Fibroblast of skin of right biceps (primary cell): ENCODE results near the gene CATSPERZ.

Experiments used
- DNase-seq: peaks from one replicate; pipeline ENCODE4 v3.0.0-alpha.2; 2013

Gene CATSPERZ

DNA sequence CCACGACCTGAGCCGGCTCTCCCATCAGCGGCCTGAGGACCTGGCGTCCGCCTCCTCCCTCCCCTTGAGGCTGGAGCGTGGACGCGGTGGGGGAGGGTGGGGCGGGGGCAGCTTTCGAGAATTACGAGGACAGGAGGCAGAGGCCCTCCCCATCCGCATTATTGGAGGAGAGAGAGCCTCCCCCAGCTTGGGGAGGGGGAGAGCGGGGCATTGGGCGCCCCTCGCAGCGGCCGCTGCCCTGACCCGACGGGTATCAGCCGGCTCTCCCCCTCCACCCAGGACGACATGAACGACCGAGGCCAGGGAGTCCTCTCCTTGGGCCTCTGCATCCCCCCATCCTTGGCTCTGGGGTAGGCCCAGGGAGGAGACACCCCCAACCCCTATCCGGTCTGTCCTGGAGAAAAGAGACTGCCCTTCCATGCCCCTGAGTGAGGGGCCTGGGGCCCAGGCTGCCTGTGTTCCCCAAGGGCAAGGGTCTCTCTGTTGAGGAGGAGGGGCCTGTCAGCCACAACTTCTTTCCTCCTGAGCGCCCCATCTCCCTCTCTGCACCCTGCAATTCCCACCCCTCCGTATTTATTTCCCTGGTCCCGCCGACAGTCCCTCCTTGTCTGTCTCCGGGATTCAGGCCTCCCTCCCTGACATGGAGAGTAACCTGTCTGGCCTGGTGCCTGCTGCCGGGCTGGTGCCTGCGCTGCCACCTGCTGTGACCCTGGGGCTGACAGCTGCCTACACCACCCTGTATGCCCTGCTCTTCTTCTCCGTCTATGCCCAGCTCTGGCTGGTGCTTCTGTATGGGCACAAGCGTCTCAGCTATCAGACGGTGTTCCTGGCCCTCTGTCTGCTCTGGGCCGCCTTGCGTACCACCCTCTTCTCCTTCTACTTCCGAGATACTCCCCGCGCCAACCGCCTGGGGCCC is 14.0 kb upstream of the CATSPERZ start:
- DNase-seq: no peak

DNA sequence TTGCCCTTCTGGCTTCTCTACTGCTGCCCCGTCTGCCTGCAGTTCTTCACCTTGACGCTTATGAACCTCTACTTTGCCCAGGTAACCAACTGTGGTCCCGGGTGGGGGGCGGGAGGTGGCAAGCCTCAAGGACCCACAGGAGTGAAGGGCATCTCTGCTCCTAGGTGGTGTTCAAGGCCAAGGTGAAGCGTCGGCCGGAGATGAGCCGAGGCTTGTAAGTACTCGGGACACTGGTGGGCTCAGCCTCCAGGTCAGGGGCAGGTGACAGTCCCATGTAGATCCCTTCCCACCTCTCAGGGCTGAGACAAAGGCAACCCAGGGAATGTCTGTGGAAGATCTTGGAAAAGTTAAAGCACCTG is 13.4 kb upstream of the CATSPERZ start:
- DNase-seq: no peak

DNA sequence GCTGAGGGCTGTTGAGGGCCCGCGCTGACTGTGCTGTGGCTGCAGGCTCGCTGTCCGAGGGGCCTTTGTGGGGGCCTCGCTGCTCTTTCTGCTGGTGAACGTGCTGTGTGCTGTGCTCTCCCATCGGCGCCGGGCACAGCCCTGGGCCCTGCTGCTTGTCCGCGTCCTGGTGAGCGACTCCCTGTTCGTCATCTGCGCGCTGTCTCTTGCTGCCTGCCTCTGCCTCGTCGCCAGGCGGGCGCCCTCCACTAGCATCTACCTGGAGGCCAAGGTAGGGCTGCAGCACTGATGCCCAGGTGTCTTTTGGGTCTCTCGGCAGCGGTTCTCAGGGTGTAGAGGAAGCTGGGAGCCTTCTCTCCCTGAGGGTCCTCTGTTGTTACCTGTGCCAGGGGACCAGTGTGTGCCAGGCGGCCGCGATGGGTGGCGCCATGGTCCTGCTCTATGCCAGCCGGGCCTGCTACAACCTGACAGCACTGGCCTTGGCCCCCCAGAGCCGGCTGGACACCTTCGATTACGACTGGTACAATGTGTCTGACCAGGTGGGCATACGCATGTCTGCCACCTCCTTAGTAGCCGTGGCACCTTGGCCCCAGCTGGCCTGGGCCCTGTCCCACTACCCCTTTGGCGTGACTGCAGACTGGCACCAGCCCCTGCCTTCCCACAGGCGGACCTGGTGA is 12.3 kb upstream of the CATSPERZ start:
- DNase-seq: no peak

DNA sequence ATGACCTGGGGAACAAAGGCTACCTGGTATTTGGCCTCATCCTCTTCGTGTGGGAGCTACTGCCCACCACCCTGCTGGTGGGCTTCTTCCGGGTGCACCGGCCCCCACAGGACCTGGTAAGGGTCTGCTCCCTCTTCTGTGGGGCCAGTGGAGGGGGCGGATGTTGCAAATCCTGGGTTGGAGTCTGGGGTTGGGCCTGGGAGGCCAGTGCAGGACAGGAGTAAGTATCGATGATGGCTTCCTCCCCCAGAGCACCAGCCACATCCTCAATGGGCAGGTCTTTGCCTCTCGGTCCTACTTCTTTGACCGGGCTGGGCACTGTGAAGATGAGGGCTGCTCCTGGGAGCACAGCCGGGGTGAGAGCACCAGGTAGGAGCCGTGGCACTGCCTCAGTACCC is 11.8 kb upstream of the CATSPERZ start:
- DNase-seq: no peak

DNA sequence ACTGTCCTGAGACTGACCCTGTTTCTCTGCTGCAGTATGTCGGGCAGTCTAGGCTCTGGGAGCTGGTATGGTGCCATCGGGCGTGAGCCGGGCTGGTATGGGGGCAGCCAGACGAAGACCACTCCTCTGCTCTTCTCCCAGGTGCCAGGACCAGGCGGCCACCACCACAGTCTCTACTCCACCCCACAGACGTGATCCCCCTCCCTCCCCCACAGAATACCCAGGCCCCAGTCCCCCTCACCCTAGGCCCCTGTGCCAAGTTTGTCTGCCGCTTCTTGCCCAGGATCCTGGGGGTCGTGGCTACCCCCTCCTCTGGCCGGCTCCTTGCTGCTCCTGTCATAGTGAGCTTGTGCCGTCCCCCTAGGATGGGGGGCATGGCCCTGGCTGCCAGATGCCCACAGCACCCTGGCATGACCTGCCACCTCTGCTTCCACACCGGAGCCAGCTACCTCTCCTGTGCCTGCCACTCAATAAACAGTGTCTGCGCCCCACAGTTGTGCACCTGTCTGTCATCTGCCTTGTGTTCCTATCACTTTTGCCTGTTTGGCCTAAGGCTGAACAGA is 11.1 kb upstream of the CATSPERZ start:
- DNase-seq: no peak

DNA sequence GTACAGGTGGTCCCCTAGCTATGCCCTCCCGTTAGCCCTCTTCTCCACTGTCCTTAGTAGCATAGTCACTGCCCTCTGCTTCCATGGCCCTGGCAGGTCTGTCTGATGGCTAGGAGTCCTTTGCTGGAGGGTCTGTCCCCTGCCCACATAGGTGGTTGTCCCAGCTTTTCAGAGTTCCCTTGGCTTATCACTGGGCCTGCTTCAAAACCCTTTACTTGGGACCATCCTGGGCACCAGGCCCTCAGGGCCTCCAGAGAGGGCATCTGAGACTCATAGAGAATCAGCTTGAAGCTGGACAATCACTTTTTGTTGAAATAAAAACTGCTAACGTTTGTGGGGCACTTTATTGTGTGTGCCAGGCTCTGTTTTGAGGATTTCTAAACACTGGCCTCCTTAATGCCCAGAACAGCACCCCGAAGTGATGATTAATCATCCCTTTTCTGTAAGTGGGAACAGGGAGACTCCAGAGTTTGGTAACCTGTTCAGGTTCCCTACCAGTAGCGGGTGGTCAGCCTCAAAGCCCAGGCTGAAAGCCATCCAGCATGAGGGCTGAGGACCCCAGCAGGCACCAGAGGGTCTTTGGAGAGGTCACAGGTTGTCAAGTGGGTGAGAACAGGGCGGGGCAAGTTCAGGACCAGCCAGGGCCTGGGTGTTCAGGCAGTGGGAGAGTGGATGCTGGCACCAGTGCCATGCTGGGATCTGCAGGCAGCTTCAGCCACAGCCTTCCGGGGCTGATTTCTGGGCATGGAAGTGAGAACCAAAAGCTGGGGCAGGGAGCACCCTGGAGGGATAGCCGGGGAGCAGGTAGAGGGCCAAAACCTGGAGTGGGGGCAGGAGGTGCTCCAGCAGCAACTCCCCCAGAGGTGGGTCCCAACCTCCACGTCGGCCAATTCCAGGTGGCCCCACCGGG is 9.6 kb upstream of the CATSPERZ start:
- no peak for DNase-seq

DNA sequence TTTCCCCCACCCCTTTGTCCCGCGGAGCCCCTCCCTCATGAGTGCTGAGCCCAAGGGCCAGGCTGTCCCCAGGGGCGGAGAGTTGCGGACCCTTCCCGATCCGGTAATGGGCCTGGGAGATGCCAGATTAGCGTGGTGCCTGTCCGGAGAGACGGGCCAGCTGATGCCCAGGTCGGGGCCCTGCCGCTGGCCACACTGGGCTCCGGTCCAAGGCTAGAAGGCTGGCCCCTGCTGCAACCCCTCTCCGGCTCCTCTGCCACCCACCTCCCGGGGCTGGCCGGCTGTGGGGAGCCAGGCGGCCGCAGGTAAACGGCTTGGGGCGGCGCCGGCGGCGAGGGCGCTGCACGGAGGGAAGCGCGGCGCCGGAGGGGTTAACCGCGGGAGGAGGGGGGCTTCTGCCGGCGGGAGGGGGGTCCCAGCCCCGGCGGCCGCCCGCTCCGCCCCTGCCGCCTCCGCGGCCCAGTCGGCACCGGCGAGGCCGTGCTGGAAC is 8.9 kb upstream of the CATSPERZ start, which contains the start of gene KCNK4:
Gene KCNK4, plus strand, starts transcription at position 41 of the 490 bp plus-strand sequence. CDS start 1,717 bp downstream, outside the sequence.
- DNase-seq: no peak

DNA sequence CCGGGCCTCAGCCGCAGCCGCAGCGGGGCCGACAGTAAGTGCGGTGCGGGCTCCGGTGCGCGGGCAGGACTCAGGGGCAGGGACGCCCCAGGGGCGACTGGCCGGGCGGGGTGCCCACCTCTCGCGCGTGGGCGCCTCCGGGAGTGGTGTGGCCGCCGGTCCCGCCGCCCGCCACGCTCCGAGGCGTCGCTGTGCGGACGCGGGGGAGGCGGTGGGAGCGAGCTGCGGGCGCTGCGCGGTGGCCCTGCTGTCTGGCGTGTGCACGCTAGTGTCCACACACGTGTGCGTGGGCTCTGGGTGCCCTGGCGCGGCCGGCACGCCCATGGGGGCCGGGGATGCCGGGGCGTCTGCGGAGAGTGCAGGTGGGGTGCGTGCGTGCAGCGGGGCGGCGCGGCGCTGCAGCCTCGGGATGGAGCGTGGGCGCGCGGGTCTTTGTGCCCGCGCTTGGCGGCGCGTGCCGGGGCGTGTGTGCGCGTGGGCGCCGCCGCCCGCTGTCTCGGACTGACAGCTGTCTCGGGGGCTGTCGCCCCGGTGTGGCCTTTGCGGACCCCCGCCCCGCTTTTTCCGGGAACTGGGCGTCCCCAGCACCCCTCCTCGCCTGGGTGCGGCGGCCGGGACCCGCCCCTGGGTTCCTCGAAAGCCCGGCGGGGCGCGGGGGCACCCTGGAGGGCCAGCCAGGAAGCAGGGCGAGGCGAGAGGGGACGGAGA is 8.3 kb upstream of the CATSPERZ start:
- DNase-seq: no peak

DNA sequence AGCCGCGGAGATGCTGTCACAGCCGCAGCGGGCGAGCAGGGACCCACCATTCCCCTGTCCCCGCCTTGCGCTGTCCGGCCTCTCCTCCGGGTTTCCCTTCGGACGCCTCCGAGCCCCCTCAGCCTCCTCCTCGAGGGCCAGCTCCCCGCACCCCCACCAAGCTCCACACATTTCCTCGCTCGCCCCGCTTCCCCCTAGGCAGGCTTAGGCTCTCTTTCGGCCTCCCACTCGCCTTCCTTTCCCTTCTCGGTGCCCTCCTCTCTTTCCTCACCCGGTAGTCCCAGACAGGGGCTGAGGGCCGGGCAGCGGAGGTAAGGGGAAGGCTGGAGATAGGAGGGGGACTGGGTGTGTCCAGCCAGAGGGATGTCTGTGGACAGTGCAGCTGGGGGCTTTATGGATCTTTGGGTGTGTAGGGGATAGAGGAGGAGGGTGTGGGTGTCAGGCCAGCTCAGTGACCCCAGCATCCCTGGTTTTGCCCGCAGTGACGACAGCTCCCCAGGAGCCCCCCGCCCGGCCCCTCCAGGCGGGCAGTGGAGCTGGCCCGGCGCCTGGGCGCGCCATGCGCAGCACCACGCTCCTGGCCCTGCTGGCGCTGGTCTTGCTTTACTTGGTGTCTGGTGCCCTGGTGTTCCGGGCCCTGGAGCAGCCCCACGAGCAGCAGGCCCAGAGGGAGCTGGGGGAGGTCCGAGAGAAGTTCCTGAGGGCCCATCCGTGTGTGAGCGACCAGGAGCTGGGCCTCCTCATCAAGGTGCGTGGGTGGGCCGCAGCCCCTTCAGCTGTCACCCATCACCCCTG is 7.5 kb upstream of the CATSPERZ start:
- no peak for DNase-seq

DNA sequence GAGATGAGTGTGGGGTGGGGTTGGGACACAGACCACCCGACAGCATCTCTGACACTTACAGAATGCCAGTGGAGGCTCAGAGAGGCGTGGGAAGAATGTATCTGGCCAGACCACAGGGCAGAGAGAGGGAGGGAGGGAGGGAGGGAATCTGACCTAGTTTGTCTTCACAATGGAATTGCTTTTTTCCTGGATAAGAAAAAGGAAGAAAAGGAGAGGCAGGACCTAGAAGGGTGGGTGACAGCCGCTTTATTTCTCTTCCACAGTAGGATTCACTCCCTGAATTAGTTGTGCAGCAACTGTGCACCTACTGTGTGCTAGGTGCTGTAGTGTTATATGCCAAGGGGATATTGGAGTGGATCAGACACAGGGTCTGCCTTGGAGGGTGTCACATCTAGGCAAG is 5.4 kb upstream of the CATSPERZ start:
- DNase-seq: no peak

DNA sequence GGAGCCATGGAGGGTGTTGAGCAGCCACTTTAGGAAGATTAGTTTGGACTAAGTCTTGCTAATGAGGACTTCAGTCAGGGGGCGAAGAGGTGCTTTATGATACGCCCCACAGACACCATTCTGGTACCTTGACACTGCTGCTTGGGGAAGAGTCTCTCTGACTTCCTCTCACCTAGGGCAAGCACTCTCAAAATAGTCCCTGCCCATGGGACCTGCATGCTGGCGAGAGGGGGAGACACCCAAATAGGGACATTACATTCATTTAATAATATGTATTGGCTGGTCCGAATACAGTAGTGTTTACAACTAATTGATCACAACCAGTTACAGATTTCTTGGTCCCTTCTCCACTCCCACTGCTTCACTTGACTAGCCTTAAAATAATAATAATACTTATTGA is 4.4 kb upstream of the CATSPERZ start:
- DNase-seq: no peak

DNA sequence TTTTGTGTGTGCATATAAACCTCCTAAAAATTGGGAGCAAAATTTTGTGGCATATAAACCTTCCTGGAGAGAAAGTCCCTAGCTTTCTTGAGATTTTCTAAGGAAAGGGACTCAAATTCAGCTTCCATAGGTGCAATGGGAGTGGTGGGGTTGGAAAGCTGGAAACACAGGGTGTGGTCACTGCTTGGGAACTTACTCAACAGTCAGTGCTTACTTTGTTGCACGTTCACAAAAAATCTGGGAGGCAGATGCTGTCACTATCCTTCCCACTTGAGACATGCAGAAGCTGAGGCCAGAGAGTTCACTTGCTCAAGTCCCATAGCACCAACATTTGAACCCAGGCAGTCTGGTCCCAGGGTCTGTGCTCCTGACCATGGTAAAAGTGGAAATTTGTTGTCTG is 3.9 kb upstream of the CATSPERZ start:
- no peak for DNase-seq

DNA sequence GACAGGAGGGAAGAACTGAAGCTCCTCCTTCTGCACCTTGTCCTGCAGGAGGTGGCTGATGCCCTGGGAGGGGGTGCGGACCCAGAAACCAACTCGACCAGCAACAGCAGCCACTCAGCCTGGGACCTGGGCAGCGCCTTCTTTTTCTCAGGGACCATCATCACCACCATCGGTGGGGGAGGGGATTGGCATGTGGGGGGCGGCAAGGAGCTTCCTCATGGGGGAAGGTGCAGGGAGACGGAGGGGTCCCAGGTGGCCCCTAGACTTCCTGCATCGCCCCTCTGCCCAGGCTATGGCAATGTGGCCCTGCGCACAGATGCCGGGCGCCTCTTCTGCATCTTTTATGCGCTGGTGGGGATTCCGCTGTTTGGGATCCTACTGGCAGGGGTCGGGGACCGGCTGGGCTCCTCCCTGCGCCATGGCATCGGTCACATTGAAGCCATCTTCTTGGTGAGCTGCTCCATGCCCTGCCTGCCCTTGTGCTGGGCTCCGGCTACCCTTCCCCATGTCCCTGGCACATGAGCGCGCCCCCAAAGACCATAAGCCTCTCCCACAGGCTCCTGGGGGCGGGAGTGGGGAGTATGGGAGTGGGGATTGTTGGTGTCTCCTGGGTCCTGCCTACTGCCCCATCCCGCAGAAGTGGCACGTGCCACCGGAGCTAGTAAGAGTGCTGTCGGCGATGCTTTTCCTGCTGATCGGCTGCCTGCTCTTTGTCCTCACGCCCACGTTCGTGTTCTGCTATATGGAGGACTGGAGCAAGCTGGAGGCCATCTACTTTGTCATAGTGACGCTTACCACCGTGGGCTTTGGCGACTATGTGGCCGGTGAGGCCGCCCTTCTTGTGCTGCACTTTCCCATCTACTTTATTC is 3.1 kb upstream of the CATSPERZ start:
- no peak for DNase-seq

DNA sequence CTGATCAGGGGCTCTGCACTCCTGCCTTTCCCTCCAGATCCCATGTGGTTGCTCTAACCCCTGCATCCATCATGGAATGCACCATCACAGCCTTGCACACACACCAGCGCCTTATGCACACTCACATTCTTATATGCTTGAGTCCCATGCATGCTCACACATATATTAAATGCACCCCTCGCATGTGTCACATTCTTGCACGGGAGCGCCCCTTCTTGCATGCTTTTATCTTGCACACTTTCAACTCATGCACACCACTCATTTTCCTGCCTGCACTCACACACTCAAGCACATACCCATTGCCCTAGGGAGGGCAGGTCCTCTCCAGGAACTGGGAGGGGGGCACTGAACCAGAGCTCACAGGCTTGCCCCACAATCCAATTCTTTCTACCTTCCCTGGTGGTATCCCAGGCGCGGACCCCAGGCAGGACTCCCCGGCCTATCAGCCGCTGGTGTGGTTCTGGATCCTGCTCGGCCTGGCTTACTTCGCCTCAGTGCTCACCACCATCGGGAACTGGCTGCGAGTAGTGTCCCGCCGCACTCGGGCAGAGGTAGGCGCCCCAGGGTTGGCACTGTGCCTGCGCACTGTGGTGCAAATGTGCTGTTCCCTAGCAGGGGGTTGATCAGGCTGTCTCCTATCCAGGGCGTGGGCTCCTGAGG is 2.3 kb upstream of the CATSPERZ start:
- DNase-seq: no peak

DNA sequence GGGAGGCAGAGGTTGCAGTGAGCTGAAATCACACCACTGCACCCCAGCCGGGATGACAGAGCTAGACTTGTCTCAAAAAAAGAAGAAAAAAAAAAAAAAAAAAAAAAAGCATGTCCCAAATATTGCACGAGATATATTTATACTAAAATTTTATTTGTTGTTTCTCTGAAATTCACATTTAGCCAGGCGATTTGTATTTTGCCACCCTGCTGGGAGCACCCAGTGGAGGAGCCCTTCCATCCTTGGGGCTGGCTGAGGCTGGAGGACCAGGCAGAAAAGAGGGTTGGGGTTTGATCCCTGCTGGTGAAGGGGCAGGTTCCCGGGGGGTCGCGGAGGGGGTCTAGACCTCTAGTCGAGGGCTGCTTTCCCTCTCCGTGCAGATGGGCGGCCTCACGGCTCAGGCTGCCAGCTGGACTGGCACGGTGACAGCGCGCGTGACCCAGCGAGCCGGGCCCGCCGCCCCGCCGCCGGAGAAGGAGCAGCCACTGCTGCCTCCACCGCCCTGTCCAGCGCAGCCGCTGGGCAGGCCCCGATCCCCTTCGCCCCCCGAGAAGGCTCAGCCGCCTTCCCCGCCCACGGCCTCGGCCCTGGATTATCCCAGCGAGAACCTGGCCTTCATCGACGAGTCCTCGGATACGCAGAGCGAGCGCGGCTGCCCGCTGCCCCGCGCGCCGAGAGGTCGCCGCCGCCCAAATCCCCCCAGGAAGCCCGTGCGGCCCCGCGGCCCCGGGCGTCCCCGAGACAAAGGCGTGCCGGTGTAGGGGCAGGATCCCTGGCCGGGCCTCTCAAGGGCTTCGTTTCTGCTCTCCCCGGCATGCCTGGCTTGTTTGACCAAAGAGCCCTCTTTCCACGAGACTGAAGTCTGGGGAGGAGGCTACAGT is 952 bp upstream of the CATSPERZ start:
- DNase-seq: no peak

DNA sequence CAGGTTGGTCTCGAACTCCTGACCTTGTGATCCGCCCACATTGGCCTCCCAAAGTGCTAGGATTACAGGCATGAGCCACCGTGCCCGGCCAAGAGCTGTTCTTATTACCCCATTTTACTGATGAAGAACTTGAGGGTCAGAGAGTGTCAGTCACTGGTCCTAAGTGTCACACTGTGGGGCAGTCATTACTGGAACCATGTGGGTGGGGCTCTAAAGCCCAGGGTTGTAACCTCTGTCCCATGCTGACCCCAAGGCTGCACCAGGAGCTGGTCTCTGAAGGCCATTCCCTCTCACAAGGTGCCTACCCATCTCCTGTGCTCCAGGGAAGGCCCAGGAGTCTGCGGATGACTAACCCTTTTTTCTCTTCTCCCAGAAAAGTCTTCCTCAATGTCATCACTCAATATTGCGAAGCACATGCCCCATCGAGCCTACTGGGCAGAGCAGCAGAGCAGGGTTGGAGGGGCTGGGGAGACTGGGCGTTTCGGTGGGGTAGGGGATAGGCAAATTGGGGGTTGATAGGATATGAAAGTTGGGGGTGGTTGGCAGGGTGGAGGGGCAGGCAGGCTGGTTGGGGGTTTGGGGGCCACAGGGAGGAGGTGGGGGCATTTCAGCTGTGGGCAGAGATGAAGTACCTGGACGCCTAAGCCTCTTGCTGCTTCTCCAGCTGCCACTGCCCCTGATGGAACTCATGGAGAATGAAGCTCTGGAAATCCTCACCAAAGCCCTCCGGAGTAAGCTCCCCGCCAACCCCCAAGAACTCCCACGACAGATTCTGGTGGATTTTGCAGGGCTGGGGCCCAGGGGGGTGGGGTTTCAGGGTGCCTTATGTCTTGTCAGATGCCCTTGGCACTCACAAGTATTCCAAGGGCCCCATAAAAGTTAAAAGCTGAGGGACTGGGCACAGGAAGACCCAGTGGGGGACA is 3.2 kb downstream of the CATSPERZ start:
- no peak for DNase-seq

DNA sequence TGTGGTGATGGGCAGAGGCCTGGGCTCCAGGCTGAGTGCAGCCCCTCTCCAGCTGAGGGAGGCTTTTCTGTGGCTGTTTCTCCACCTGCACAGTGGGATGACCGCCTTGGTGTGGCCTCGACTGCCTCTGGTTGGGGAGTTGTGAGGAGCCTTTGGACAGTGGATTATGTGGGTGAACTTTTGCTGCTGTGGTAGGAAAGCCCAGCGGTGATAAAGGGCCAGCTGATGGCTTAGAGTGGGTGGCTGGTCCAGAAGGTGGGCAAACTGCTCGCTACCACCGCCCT is 3.8 kb downstream of the CATSPERZ start:
- no peak for DNase-seq
